GM23338 (cell line): Measurements from ENCODE around the gene WAPL. TPM values are rescaled to one million over a fixed set of nuclear protein-coding genes. Genes with fewer than 3 reads are reported as not detected.

ENCODE experiments used
- NANOG ChIP-seq: IDR thresholded peaks from 2 replicates; pipeline ENCODE4 v1.6.1; 2016; ENCODE audit warnings: antibody characterized with exemption, borderline replicate concordance
- POLR2AphosphoS5 ChIP-seq: IDR thresholded peaks from 2 replicates; pipeline ENCODE4 v1.6.1; 2016; ENCODE audit warnings: antibody characterized with exemption, low read depth
- ZNF331 ChIP-seq: fragments of 250-450 bp; sonication (Bioruptor Pico); IDR thresholded peaks from 2 replicates; pipeline ENCODE4 v1.5.0; 2020; ENCODE audit warnings: low read depth, mild to moderate bottlenecking, moderate library complexity
- polyA plus RNA-seq: library from polyadenylated mRNA; unstranded; fragments of >200 nt; fragmentation: Nextera tagmentation; extraction: Ambion mirVana; gene quantifications from 2 replicates; pipeline ENCODE4 v1.2.1, GENCODE V29; 2016
- total RNA-seq: library from RNA; depleted of rRNA; stranded (reverse); fragments of >200 nt; shearing (Covaris generic); gene quantifications from 2 replicates; pipeline ENCODE4 v1.2.3, GENCODE V29; 2014
- TF ChIP-seq, protein P1 (sequence below): fragments of 250-450 bp; sonication (Bioruptor Pico); IDR thresholded peaks from 2 replicates; pipeline ENCODE4 v1.5.0; 2020; ENCODE audit warnings: mild to moderate bottlenecking, moderate library complexity
- TF ChIP-seq, protein P2 (sequence below): IDR thresholded peaks from one replicate; pipeline ENCODE4 v1.6.1; 2018; ENCODE audit warnings: antibody characterized with exemption; ENCODE audit not compliant: unreplicated experiment

Gene WAPL
- total and polyA plus RNA-seq, 2 experiments from 2014 or later: 25.2 to 60.8 TPM

DNA sequence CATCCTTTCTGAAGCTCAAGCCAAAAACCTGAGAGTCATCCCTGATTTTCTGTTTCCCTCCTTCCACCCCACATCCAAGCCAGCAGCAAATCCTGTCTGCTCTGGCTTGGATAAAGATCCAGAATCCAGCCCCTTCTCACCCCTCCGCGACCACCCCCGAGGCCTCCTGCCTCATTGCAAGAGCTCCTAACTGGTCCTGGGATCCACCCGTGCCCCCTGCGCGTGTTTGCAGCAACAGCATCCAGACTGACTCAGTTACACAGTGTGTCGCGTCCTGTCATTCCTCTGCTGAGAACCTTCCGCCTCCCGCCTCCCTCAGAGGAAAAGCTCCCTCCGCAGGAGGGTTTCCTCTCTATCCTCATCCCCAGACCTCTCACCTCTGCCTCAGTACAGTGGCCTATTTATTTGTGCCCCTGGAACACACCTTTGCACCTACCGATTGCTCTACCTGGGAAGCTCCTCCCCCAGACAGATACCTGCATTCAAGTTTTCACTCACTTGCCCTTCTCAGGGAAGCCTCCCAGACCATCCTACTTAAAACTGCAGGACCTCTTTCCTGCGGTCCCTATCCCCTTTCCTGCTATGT is 133.4 kb downstream of the WAPL start (continued):
- TF ChIP-seq, protein P1, sequence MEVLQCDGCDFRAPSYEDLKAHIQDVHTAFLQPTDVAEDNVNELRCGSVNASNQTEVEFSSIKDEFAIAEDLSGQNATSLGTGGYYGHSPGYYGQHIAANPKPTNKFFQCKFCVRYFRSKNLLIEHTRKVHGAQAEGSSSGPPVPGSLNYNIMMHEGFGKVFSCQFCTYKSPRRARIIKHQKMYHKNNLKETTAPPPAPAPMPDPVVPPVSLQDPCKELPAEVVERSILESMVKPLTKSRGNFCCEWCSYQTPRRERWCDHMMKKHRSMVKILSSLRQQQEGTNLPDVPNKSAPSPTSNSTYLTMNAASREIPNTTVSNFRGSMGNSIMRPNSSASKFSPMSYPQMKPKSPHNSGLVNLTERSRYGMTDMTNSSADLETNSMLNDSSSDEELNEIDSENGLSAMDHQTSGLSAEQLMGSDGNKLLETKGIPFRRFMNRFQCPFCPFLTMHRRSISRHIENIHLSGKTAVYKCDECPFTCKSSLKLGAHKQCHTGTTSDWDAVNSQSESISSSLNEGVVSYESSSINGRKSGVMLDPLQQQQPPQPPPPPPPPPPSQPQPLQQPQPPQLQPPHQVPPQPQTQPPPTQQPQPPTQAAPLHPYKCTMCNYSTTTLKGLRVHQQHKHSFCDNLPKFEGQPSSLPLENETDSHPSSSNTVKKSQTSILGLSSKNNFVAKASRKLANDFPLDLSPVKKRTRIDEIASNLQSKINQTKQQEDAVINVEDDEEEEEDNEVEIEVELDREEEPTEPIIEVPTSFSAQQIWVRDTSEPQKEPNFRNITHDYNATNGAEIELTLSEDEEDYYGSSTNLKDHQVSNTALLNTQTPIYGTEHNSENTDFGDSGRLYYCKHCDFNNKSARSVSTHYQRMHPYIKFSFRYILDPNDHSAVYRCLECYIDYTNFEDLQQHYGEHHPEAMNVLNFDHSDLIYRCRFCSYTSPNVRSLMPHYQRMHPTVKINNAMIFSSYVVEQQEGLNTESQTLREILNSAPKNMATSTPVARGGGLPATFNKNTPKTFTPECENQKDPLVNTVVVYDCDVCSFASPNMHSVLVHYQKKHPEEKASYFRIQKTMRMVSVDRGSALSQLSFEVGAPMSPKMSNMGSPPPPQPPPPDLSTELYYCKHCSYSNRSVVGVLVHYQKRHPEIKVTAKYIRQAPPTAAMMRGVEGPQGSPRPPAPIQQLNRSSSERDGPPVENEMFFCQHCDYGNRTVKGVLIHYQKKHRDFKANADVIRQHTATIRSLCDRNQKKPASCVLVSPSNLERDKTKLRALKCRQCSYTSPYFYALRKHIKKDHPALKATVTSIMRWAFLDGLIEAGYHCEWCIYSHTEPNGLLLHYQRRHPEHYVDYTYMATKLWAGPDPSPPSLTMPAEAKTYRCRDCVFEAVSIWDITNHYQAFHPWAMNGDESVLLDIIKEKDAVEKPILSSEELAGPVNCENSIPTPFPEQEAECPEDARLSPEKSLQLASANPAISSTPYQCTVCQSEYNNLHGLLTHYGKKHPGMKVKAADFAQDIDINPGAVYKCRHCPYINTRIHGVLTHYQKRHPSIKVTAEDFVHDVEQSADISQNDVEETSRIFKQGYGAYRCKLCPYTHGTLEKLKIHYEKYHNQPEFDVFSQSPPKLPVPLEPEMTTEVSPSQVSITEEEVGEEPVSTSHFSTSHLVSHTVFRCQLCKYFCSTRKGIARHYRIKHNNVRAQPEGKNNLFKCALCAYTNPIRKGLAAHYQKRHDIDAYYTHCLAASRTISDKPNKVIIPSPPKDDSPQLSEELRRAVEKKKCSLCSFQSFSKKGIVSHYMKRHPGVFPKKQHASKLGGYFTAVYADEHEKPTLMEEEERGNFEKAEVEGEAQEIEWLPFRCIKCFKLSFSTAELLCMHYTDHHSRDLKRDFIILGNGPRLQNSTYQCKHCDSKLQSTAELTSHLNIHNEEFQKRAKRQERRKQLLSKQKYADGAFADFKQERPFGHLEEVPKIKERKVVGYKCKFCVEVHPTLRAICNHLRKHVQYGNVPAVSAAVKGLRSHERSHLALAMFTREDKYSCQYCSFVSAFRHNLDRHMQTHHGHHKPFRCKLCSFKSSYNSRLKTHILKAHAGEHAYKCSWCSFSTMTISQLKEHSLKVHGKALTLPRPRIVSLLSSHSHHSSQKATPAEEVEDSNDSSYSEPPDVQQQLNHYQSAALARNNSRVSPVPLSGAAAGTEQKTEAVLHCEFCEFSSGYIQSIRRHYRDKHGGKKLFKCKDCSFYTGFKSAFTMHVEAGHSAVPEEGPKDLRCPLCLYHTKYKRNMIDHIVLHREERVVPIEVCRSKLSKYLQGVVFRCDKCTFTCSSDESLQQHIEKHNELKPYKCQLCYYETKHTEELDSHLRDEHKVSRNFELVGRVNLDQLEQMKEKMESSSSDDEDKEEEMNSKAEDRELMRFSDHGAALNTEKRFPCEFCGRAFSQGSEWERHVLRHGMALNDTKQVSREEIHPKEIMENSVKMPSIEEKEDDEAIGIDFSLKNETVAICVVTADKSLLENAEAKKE: no peak
- TF ChIP-seq NANOG (no peak), POLR2AphosphoS5 (no peak), ZNF331 (CRISPR knock-in tag) (no peak)
- TF ChIP-seq, protein P2, sequence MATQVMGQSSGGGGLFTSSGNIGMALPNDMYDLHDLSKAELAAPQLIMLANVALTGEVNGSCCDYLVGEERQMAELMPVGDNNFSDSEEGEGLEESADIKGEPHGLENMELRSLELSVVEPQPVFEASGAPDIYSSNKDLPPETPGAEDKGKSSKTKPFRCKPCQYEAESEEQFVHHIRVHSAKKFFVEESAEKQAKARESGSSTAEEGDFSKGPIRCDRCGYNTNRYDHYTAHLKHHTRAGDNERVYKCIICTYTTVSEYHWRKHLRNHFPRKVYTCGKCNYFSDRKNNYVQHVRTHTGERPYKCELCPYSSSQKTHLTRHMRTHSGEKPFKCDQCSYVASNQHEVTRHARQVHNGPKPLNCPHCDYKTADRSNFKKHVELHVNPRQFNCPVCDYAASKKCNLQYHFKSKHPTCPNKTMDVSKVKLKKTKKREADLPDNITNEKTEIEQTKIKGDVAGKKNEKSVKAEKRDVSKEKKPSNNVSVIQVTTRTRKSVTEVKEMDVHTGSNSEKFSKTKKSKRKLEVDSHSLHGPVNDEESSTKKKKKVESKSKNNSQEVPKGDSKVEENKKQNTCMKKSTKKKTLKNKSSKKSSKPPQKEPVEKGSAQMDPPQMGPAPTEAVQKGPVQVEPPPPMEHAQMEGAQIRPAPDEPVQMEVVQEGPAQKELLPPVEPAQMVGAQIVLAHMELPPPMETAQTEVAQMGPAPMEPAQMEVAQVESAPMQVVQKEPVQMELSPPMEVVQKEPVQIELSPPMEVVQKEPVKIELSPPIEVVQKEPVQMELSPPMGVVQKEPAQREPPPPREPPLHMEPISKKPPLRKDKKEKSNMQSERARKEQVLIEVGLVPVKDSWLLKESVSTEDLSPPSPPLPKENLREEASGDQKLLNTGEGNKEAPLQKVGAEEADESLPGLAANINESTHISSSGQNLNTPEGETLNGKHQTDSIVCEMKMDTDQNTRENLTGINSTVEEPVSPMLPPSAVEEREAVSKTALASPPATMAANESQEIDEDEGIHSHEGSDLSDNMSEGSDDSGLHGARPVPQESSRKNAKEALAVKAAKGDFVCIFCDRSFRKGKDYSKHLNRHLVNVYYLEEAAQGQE: no peak
